ENCODE measurements around the gene LTBP1. TPM values are rescaled to one million over a fixed set of nuclear protein-coding genes. Genes with fewer than 3 reads are reported as not detected.

The LTBP1 gene
- total RNA-seq, 2 experiments from 2014 or later = 61.1 to 82.6 TPM

GRCh38 chr2:33222309-33222708 is 275.6 kb downstream of the LTBP1 start:
- no peak overlapping the region for H3K27ac ChIP-seq (ENCODE audit: low read depth, low read length, poor library complexity, severe bottlenecking)
- ChIA-PET CTCF (ENCODE audit: unreplicated experiment) (no interaction called here), POLR2A (no interaction called here)
- peaks cover 8% of the 10 kb centered on the region for H3K9me3 ChIP-seq (ENCODE audit: low read length)
- no peak overlapping the region for H3K4me2 ChIP-seq (ENCODE audit: low read length)
- no peaks in the 10 kb centered on the region for H4K20me1 ChIP-seq (ENCODE audit: insufficient read depth, low read length)
- intact Hi-C loops (cut with micrococcal nuclease; ENCODE audit: unreplicated experiment) = no loop called here
- peaks cover 90% of the 10 kb centered on the region for H3K36me3 ChIP-seq (ENCODE audit: insufficient read depth, low read length)
- no peak for DNase-seq (ENCODE audit: low spot score)
- H3K9me2 ChIP-seq (ENCODE audit: insufficient read depth, low read length) = no peaks in the 10 kb centered on the region
- H3K4me3 ChIP-seq (ENCODE audit: low read depth, low read length, poor library complexity, severe bottlenecking) = no peak overlapping the region
- H3K79me2 ChIP-seq (ENCODE audit: insufficient read depth, low read depth, low read length) = no peaks in the 10 kb centered on the region
- H3K4me1 ChIP-seq (ENCODE audit: insufficient read depth, low read length, poor library complexity, severe bottlenecking) = no peaks in the 10 kb centered on the region
- TF ChIP-seq EZH2phosphoT487 (IDR thresholded peaks at IDR 0.05; ENCODE audit: borderline replicate concordance, low read depth, low read length) (no peak), CTCF (conservative IDR thresholded peaks at IDR 0.05; ENCODE audit: low read length) (no peak)
- no TSS peak for BruUV-seq (replicated peaks)
- H2AFZ ChIP-seq (ENCODE audit: low read length) = no peak overlapping the region

- H3K9me3 ChIP-seq (ENCODE audit: low read length) = peaks cover 7% of the 10 kb centered on the region
- H3K27ac ChIP-seq (ENCODE audit: low read depth, low read length, poor library complexity, severe bottlenecking) = no peak overlapping the region
- TF ChIP-seq CTCF (conservative IDR thresholded peaks at IDR 0.05; ENCODE audit: low read length) (no peak), EZH2phosphoT487 (IDR thresholded peaks at IDR 0.05; ENCODE audit: borderline replicate concordance, low read depth, low read length) (no peak)
- BruUV-seq (replicated peaks) = no TSS peak
- H3K36me3 ChIP-seq (ENCODE audit: insufficient read depth, low read length) = peaks cover 74% of the 10 kb centered on the region
- H3K4me2 ChIP-seq (ENCODE audit: low read length) = no peak overlapping the region
- no peaks in the 10 kb centered on the region for H3K9me2 ChIP-seq (ENCODE audit: insufficient read depth, low read length)
- H3K4me1 ChIP-seq (ENCODE audit: insufficient read depth, low read length, poor library complexity, severe bottlenecking) = no peaks in the 10 kb centered on the region
- H3K79me2 ChIP-seq (ENCODE audit: insufficient read depth, low read depth, low read length) = no peaks in the 10 kb centered on the region
- ChIA-PET CTCF (ENCODE audit: unreplicated experiment) (no interaction called here), POLR2A (no interaction called here)
- no peak overlapping the region for H3K4me3 ChIP-seq (ENCODE audit: low read depth, low read length, poor library complexity, severe bottlenecking)
- H4K20me1 ChIP-seq (ENCODE audit: insufficient read depth, low read length) = no peaks in the 10 kb centered on the region
- DNase-seq (ENCODE audit: low spot score) = no peak
- H2AFZ ChIP-seq (ENCODE audit: low read length) = no peak overlapping the region
- intact Hi-C loops (cut with micrococcal nuclease; ENCODE audit: unreplicated experiment) = no loop called here
Observed at GRCh38 chr2:33223856-33224255, 277.1 kb downstream of the LTBP1 start.

DNA sequence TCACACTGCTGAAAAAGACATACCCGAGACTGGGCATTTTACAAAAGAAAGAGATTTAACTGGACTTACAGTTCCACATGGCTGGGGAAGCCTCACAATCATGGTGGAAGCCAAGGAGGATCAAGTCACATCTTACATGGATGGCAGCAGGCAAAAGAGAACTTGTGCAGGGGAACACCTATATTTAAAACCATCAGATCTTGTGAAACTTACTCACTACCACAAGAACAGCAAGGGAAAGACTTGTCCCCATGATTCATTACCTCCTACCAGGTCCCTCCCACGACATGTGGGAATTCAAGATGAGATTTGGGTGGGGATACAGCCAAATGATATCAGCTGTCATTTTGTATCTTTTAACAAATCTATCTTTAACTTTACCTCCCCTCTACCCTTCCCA is 278.6 kb downstream of the LTBP1 start:
- no peak for DNase-seq (ENCODE audit: low spot score)
- POLR2A ChIA-PET = no interaction called here

More for the DNA sequence above, 278.6 kb downstream of the LTBP1 start:
- intact Hi-C loops (cut with micrococcal nuclease; ENCODE audit: unreplicated experiment) = no loop called here
- H4K20me1 ChIP-seq (ENCODE audit: insufficient read depth, low read length) = no peaks in the 10 kb centered on the region
- BruUV-seq (replicated peaks) = no TSS peak
- H2AFZ ChIP-seq (ENCODE audit: low read length) = no peak overlapping the region
- peaks cover 67% of the 10 kb centered on the region for H3K36me3 ChIP-seq (ENCODE audit: insufficient read depth, low read length)
- no peak for TF ChIP-seq CTCF (conservative IDR thresholded peaks at IDR 0.05; ENCODE audit: low read length)
- TF ChIP-seq EZH2phosphoT487 (IDR thresholded peaks at IDR 0.05; ENCODE audit: borderline replicate concordance, low read depth, low read length) = no peak
- no peak overlapping the region for H3K4me2 ChIP-seq (ENCODE audit: low read length)
- no peak overlapping the region for H3K4me3 ChIP-seq (ENCODE audit: low read depth, low read length, poor library complexity, severe bottlenecking)
- H3K27ac ChIP-seq (ENCODE audit: low read depth, low read length, poor library complexity, severe bottlenecking) = no peak overlapping the region
- H3K4me1 ChIP-seq (ENCODE audit: insufficient read depth, low read length, poor library complexity, severe bottlenecking) = no peaks in the 10 kb centered on the region
- 0 out of 2 replicates have a peak, but pooled peaks cover 3% of the 10 kb centered on the region for H3K9me3 ChIP-seq (ENCODE audit: low read length)
- CTCF ChIA-PET (ENCODE audit: unreplicated experiment) = no interaction called here
- no peaks in the 10 kb centered on the region for H3K79me2 ChIP-seq (ENCODE audit: insufficient read depth, low read depth, low read length)
- H3K9me2 ChIP-seq (ENCODE audit: insufficient read depth, low read length) = no peaks in the 10 kb centered on the region
